Nucleus accumbens (tissue), 56 donors: ENCODE data around the gene ZNF324B.
"Not testable (repeated sequence)": the region's sequence is repeated elsewhere in the genome, so short reads cannot be mapped to it uniquely, and the experiment has no call there.

ENCODE experiments used
- DNase-seq, 56 donors: peaks; one replicate each; lab custom pipeline; 2025; lab: John Stamatoyannopoulos, UW

Gene ZNF324B

GRCh38 chr19:58450856-58451357, 515 bp upstream of the ZNF324B start:
- peak in 1 of 56 donors; percentile 53 for DNase-seq

- DNase-seq, result no peak
Observed at GRCh38 chr19:58453743-58454142, 2.3 kb downstream of the ZNF324B start.

GRCh38 chr19:58455306-58455705, 3.9 kb downstream of the ZNF324B start:
- DNase-seq, result no peak

- DNase-seq, result no peak
Observed at GRCh38 chr19:58456111-58456510, 4.7 kb downstream of the ZNF324B start.

GRCh38 chr19:58460039-58460438, 8.6 kb downstream of the ZNF324B start:
- DNase-seq, result peak in 2 of 56 donors; percentile 14 to 17

GRCh38 chr19:58466089-58466759, 14.8 kb downstream of the ZNF324B start:
- no peak for DNase-seq

- DNase-seq, result peak; percentile 79 to 99 (median 97)
Observed at GRCh38 chr19:58466760-58467589, 15.6 kb downstream of the ZNF324B start, which contains the start of gene ZNF324. Gene ZNF324, plus strand, starts transcription at chr19:58467080. Its CDS starts 2,106 bp downstream, at chr19:58469186.

GRCh38 chr19:58468216-58468839, 16.9 kb downstream of the ZNF324B start:
- no peak for DNase-seq

GRCh38 chr19:58469241-58470013, 18.0 kb downstream of the ZNF324B start:
- no peak for DNase-seq

GRCh38 chr19:58470837-58471543, 19.6 kb downstream of the ZNF324B start:
- not testable (repeated sequence) for DNase-seq

GRCh38 chr19:58471736-58472135, 20.3 kb downstream of the ZNF324B start:
- no peak for DNase-seq

GRCh38 chr19:58473775-58474174, 22.4 kb downstream of the ZNF324B start:
- DNase-seq, result no peak

GRCh38 chr19:58474291-58474996, 23.0 kb downstream of the ZNF324B start:
- DNase-seq, result no peak

GRCh38 chr19:58474997-58475713, 23.7 kb downstream of the ZNF324B start:
- no peak for DNase-seq

GRCh38 chr19:58475714-58476497, 24.5 kb downstream of the ZNF324B start, which contains the start of gene ZNF446:
Gene ZNF446, plus strand, starts transcription at chr19:58476352. Its CDS starts 867 bp downstream, at chr19:58477219.
- DNase-seq, result peak; percentile 83 to 99 (median 95)

- DNase-seq, result peak in 3 of 56 donors; percentile 46 to 58 (median 57)
Observed at GRCh38 chr19:58476498-58477015, 25.1 kb downstream of the ZNF324B start.

- no peak for DNase-seq
Observed at GRCh38 chr19:58477130-58477529, 25.7 kb downstream of the ZNF324B start.
